NCI-H2171 treated with DMSO at 0.1 percent for 48 hours (cell line): ENCODE measurements around the gene MTM1.

ENCODE experiments used
- DNase-seq: peaks from one replicate; lab custom pipeline; 2025; lab: John Stamatoyannopoulos, UW

Gene MTM1

DNA sequence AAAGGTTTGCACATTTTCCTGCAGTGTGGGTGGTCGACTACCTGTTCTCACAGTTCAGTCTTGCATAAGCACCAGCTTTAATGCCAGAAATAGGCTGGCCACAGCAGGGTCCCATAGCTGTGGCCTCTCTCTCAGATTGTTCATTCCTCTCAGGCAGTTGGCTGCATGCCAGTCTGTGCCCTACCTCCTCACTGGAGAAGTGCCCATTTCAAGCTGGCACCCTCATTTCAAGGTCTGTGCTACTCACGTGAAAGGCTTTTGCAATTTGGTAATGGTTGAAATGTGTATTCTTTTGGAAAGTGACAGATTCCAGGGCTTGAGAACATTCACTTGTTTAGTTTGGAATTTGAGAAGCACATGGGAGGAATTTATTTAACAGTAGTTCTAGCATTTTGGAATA, 95.9 kb downstream of the MTM1 start:
- peak; percentile 45 for DNase-seq

DNA sequence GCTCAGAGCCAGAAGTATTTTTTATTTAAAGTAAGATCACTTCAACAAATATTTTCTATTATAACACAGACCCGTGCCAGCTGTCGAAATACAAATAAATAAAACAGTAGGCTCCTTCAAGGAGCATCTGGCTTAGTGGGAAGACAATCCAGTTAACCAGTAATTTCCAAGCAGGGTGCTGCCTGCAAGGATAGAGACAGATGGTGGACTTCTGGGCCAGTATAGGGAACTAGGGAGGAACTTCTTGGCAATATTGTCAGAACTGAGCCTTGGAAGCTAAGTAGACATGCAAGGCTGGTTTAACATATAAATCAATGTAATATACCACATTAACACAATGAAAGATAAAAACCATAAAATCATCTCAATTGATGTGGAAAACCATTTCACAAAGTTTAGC, 107.8 kb downstream of the MTM1 start:
- peak; percentile 66 for DNase-seq

DNA sequence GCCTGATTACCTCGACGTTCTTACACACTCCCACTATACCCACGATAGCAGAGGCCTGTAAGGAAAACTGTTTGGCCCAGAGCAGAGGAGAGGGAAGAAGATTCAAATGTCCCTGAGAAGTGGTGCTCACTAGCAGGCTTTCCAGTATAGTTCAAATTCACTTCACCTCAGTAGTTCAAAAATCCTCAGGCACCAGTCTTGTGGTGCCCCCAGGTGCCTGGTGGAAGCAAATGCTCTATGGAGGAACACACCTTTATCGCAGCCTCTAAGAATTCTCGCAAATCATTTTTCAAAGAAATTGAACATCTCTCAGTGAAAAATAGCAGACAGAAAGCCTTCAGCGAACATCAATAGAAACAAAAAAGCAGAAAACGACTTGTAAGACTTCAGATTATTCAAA, 112.6 kb downstream of the MTM1 start:
- DNase-seq: peak; percentile 0

DNA sequence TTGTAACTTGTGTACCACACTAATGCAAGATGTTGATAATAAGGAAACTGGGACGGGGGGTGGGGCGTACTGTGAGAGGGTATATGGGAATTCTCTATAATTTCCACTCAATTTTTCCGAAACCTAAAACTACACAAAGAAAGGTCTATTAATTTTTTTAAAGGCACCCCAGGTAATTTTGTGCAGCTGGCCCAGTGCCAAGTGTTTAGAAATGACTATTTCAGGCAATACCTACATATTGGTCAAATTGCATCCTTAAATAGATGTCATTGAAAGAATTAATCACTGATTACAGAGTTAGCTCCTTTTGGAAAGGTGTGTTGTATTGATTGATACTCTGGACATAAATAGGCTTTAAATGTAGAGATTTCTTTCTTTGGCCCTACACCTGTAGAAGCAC, 114.7 kb downstream of the MTM1 start:
- DNase-seq: no peak

DNA sequence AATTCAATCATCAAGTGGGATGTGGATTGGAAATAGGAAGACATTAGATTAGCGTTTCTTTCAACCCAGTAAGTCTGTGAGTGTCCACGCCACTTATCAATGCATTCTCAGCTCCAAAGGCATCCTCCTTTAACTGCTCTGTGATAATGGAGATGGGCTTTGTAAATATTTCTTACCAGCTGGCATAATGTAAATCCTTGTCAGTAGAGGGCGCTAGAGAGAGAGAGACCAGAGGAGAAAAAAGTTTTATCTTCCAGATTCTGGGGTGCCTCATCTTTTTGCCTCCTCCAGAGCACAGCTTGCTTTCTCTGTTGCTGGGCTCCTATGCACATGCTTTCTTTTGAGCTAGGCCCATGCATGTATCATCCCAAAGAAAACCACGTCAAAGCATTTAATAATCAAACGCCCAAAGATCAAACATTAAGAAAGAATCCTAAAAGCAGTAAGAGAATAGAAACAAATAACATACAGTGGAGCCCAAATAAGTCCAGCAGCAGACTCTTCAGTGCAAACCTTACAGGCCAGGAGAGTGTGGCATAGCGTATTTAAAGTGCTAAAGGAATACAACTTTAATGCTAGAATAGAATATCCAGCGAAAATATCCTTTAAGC, 115.2 kb downstream of the MTM1 start:
- peak; percentile 16 for DNase-seq

DNA sequence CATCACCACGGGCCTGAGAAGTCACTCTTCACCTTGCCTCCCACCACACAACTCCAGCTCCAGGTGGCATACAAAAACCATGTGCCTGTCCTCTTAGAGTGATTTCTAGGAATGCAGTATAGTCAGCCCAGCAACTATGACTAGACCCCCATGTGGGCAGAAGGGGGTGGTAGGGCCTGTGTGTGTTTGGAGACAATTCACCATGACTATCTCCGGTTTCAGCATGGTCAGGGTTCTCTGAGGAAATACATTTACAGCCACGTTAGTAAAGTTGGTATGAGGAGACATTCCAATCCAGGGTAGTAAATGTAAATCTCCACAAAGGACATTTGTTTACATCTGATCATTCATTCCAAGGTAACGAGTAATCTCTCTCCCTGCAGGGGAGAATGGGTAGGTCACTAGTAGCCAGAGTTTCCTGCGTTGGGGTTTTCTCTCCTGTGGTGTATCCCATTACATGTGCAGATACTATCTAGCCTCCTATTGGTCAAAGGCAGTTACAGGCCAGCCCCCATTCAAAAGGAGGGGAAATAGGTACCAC, 120.6 kb downstream of the MTM1 start:
- DNase-seq: no peak

DNA sequence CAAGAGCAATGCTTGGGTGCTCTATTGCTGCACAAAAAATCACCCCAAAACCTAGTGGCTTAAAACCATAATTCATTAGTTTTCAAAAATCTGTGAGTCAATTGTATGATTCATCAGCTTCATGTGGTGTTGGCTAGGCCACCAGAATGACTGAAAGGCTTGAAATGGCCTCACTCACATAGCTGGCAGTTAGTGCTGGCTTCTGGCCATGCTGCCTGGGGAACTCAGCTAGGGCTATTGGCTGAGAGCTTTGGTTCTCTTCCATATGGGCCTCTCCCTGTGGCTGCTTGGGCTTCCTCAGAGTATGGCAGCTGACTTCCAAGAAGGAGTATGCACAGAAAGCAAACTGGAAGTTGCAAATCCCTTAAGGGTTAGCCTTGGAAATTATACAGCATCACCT, 121.7 kb downstream of the MTM1 start:
- no peak for DNase-seq

DNA sequence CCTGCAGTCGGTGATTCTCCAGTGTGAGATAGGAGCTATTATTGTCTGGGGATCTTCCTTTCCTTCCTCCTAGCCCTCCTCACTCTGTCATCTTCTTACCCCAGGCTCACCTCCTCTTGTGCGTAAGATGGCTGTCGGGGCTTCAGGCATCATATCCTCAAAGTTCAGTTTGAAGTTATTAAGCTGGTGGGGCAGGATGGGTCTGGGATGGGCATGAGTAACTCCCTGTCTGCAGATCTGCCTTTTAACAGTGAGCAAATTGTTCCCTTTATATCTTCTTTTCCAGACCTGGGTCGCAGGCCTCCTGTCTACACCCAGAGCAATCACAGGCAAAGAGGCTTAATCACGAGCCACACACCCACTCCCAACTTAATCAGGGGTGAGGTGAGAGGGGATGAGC, 123.9 kb downstream of the MTM1 start:
- peak; percentile 38 for DNase-seq

DNA sequence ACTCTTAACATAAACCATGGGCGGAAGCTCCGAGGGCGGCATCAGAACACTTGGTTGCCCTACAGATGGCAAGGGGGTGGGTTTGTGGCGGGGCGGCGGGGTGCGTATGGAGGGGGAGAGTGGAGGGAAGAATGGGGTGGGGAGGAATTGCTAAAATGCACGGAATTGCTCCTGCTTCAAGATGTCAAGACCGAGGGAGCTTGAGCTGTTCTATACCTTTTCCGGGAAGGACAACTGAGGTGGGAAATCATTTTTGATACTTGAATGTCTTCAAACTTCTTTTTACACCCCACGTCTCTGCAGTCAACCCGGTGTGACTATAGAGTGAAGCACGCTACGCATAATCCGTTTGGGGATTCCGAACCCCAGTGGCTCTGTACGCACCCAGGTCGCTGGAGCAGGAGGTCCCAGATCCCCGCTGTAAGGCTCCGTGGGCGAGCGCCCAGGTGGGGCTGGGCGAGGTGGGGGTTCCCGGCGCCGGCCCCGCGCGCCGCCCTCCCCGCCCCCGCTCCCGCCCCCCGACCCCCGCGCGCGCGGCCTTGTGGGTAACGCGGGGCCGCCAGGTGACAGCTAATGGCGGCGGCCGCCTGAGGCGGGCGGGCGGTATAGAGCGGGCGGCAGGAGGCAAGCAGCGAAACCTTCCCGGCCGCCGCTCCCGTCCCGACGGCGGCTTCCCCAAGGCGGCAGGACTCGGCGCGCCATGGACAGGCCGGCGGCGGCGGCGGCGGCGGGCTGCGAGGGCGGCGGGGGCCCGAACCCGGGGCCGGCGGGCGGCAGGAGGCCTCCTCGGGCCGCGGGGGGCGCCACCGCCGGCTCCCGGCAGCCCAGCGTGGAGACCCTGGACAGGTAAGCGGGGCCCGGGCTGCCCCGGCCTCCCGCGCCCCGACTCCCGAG, 124.7 kb downstream of the MTM1 start, which contains the start of gene MTMR1:
TSS of gene MTMR1 (plus strand) at position 566 of the 894 bp plus-strand sequence. CDS start at position 701, 135 bp downstream.
- DNase-seq: peak; percentile 51

DNA sequence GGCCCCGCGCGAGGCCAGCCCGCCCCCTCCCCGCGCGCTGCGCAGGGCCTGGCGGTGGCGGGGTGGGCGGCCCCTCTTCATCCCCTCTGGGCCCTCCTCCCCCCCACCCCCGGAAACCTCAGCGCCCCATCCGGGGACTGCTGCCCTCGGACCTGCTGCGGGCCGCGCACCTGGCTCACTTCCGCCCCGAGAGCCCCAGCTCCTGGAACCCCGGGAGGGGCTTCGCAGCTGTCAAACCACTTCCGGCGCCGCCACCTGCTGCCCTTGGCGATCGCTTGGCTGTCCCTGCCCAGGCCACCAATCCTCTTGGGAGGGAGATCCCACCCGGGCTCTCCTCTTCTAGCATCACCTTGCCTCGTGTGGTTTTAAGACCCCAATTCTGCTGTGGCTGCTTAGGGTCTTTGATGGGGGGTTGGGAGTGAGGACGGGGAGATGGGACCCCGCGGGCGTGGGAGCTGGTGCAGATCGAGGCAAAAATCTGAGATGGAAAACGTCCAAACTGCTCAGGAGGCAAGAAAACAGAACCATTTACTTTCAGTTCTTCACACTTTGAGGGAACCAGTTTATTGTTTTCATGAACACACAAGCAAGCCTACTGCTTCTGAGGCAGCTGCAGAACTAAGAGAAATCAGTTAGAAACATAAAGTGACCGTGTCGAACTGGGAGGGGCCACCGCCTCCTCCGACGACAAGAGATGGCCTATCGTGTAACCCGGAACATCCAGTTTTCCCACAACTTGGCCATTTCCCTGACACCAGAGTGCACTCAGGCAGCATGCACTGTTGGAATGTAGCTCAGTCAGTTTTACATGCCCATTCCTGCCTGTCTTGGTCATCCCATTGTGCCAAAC, 125.5 kb downstream of the MTM1 start:
- peak; percentile 64 for DNase-seq

DNA sequence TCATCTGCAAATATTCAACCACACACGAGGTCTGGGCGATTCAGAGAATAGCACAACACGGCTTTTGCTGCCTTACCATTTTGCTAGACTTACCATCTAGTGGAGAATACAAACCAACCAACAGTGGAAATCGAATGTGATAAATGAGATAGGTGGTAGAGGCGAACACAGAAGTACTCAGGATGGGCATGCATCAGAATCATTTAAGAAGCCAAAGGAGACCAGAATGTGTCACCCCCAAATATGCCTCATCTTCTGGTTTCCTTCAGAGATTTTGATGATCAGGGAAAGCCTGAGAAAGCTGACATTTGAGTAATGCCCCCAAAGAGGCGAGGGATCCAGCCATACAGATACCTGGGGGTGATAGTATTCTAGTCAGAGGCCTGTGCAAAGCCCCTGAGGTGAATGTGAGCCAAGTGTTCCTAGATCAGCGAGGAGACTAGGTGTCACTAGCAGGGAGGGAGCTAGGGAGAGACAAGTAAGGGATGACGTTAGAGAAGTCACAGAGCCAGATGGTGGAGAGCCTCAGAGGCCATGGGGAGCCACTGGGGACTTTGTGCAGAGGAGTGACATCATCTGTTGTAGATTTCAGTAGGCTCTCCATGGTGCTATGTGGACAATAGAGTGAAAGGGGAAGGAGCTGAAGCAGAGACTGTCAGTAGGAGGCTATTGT, 126.5 kb downstream of the MTM1 start:
- DNase-seq: peak; percentile 27

DNA sequence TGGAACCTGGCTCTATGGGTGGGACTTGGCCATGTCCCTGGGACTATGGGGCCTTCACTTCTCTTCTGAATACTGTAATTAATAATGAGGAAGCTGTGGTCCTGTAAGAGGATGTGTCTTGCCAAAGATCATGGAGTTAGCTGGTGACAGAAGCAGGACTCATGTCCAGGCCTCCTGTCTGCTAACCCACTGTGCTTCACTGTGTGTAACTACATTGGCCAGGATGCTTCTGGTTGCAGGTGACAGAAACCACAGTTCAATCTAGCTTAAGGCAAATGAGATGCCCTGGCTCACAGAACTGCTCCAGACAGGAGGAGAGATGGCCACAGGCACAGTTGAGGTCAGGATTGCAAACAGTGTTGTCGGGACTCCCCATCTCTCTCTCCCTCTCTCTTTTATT, 127.9 kb downstream of the MTM1 start:
- DNase-seq: no peak

DNA sequence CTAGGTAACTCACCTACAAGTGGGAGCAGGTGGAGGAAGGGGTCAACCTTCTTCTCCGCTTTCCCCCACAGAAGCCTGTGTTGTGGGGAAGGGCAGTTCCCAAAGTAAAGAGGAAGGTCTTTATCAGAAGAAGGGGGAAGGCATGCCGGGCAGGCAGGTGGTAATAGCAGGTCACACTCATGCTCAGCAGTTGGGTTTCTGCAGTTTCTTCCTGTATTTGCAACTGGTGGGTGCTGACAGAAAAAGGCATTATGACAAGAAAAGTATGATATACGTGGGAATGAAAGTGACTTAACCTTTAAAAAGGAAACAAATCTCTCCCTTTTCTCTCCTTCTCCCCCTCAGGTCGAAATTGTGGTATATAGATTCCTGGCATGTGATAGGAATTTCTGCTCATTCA, 128.4 kb downstream of the MTM1 start:
- no peak for DNase-seq

DNA sequence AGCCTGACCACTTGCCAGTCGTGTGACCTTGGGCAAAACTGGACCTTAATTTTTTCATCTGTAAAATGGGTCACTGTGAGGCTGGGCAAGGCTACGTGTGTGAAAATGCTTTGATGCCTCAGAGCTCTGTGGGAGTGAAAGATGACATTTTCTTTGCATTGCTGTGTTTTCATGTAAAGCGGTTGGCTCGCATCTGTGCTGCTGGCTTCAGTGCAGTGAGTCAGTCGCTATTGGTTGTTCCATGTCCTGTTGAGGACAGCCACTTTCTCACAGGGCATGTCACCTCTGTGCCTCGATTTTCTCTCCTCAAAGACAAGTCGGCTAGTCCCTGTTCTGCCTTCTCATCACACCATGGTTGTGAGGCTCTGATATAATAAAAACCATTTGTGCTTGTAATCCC, 129.2 kb downstream of the MTM1 start:
- DNase-seq: no peak

DNA sequence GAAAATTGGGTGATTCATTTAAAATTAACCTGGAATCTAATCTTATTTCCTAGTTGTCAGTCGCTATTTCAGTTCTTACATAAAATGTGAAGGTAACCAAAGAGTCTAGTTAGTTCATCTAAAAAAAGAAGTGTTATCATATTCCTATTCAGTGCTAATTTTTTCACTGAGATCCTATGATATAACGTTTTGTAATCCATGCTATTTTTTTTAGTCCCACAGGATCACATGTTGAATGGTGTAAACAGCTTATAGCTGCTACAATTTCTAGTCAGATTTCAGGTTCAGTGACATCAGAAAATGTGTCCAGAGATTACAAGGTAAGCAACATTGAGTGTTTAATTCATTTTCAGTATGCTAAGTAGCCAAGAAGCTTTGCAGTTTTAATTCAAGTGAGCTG, 130.6 kb downstream of the MTM1 start:
- no peak for DNase-seq

DNA sequence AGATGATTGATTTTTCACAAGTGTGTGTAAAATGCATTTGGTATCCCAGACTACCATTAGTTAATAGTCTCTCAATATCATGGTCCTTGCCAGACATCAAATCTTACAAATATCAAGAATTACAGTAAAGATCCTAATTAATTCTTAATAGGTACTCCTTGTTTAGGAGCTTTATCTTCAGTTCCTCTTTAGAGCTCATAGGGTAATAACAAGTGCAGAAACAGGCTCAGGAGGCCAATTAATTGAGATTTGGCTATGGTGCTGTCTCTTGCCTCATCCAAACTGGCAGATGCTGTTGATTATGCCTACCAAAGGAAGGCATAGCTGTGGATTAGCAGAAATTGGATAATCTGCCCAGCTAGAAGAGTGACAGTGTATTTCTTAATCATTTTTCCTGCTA, 131.7 kb downstream of the MTM1 start:
- peak; percentile 1 for DNase-seq

DNA sequence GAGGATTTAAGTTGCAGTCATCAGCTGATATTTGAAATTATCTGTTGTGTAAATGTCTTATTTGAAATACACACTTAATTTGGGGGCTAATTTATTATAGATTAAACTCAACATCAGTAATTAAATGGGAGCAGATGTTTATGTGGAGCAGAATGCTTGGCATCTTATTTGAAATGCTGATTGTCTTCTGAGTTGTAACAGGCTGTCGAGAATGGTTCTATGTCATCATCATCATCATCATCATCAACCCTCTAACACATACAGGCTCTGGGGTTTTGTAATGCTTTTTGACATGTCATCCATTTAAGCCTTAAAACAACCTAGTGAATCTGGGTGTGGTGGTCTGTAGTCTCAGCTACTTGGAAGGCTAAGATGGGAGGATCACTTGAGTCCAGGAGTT, 133.0 kb downstream of the MTM1 start:
- no peak for DNase-seq

DNA sequence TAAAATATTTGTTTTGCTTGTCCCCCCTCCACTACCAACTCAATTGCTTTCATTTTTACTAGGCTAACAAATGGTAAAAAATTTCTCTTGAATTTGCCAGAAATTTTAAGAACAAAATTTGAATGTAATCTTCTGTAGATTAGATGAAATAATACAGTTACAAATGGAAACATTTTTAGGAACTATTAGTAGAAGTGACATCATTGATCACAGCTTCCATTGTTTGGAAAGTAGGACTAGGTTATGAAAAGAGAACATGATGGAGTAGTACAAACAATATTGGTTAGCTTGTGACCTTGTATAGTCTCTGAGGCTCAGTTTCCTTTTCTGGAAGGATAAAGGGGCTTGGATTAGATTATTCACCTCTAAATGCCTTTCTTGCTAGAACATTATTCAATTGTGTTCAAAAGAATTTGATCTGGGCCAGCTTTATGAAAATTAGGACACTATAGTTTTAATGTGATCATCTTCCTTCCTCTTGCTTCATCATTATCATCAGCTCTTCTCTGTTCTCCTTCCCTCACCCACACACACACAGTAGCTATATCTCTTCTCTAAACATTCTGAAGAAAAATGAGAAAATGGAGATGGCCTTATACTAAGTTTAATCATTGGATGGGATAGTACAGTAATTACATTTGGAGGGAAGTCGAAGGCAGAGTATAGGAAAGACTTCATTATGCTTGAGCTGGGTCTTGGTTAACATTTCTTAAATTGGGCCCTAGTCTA, 134.7 kb downstream of the MTM1 start:
- DNase-seq: no peak

DNA sequence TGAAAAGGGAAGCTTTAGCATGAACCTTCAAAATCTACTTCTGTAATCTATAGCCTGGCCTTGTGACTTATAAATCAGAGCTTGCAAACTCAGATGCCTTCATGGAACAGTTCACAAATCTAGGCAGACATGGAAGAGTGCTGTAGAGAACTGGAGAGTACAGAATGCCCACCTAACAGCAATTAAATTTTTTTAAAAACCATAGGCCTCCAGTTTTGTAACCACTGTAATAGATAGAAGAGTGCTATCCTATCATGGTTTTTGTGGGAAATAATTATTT, 135.2 kb downstream of the MTM1 start:
- DNase-seq: no peak

DNA sequence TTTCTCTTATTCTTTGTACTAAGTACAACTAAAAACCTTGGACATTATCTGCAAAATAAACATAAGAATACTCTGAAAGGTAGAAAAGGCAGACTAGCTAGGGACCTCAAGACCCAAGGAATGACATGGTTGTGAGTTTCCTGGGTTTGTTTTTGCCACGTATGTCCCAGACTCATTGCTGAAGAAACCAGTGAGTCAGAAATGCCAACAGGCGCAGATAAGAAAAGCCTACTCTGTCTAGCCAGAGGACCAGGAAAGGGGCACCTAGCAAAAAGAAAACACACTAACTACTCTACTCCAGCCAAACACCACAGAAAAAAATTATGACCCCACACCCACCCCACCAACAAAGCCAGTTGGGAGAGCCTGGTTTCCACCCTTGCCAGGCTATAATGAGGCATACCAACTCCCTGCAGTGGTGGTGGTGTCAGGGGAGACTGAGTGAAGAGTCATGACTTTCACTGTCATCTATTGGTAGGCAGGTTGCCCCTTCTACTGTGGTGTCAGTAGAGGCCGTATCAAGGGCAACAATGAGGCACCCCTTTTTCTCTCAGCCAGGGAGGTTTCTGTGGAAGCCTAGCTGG, 135.7 kb downstream of the MTM1 start:
- no peak for DNase-seq

DNA sequence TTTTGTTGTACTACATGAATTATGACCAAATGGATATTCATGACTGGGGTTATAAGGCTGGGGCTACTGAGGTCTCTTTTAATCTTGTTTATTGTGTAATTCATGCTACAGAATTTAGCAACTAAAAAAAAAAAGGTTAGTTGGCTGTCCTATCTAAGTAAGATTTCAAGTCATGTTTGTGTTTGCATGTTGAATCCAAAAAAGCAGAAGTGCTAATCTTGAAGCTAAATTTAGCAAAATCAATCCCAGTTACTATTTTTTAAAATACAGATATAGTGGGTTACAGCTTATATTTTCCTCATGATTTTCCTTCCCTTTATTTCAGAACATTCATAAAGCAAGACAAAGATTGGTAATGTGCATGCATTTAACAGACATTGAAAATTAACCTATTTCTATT, 144.2 kb downstream of the MTM1 start:
- DNase-seq: no peak
